ENCODE data around the gene ESYT2. TPM values are rescaled to one million over a fixed set of nuclear protein-coding genes. Genes with fewer than 3 reads are reported as not detected.

Gene ESYT2
- total RNA-seq, 4 donors from 2014 or later: 68.3 to 95.8 (median 82.6) TPM

DNA sequence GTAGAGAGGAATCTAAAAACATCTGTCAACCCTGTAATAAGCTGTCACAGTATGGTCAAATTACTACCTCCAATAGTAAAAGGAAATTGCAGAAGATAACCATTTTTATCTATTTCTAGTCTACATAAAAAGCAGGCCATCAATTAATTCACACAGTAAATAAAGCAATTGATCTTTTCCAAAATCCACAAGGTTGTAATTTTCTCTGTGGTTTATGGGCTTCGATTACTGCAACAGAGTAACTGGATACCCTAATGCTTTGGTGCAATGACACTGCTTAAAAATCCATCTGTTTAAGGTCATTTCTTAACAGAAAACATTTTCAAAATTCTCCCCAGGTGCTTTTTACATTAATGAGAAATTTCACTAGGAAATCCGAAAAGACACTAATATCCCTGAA is 23.9 kb downstream of the ESYT2 start:
- peaks cover 18% of the 10 kb centered on the region for H3K4me1 ChIP-seq
- DNase-seq (ENCODE audit: low spot score in 2 of 2): no peak
- no peak overlapping the region for H3K4me3 ChIP-seq
- peaks cover 7% of the 10 kb centered on the region for H3K36me3 ChIP-seq
- H3K9me3 ChIP-seq: no peaks in the 10 kb centered on the region
- H3K27ac ChIP-seq: no peak overlapping the region
- TF ChIP-seq POLR2A (IDR thresholded peaks at IDR 0.05) (no peak), CTCF (IDR thresholded peaks at IDR 0.05) (no peak), EP300 (IDR thresholded peaks at IDR 0.05) (no peak), POLR2AphosphoS5 (IDR thresholded peaks at IDR 0.05) (no peak)
- H3K27me3 ChIP-seq: no peaks in the 10 kb centered on the region
- WGBS: 88% methylated on average over 2 of the region's 2 CpGs

GRCh38 chr7:158804335-158804734 is 25.0 kb downstream of the ESYT2 start:
- 89% methylated on average over 22 of the region's 22 CpGs for WGBS
- Histone ChIP-seq H3K4me1 (peaks cover 17% of the 10 kb centered on the region), H3K4me3 (no peak overlapping the region), H3K27me3 (no peaks in the 10 kb centered on the region), H3K27ac (no peak overlapping the region), H3K9me3 (no peaks in the 10 kb centered on the region), H3K36me3 (peaks cover 7% of the 10 kb centered on the region)
- TF ChIP-seq POLR2A (IDR thresholded peaks at IDR 0.05): no peak
- TF ChIP-seq POLR2AphosphoS5 (IDR thresholded peaks at IDR 0.05): no peak
- TF ChIP-seq CTCF (IDR thresholded peaks at IDR 0.05): no peak
- no peak for TF ChIP-seq EP300 (IDR thresholded peaks at IDR 0.05)
- DNase-seq (ENCODE audit: low spot score in 2 of 2): no peak

DNA sequence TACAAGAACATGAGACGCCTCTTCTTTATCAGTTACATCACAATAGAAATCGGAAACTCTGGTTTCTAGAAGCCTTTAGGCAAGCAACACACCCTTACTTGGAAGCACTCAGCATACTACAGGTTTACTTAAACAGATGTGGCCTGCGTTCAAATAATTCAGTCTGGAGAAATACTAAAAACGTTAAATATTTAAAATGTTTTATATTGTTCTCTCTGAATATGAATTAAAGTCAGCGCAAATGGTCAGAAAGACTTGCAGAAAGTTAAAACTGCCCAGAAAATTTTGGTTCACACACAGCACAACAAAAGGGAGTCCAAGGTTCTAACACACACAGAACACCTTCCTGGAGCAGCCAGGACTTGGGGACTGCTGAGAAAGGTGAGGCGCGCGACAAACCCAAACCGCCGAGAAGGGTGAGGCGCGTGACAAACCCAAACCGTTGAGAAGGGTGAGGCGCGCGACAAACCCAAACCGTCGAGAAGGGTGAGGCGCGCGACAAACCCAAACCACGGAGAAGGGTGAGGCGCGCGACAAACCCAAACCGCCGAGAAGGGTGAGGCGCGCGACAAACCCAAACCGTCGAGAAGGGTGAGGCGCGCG is 25.8 kb downstream of the ESYT2 start:
- Histone ChIP-seq H3K9me3 (no peaks in the 10 kb centered on the region), H3K27ac (no peak overlapping the region), H3K4me3 (no peak overlapping the region), H3K4me1 (peaks cover 17% of the 10 kb centered on the region), H3K27me3 (no peaks in the 10 kb centered on the region), H3K36me3 (peaks cover 7% of the 10 kb centered on the region)
- DNase-seq (ENCODE audit: low spot score in 2 of 2): no peak
- WGBS: 76% methylated on average over 30 of the region's 35 CpGs
- no peak for TF ChIP-seq POLR2A (IDR thresholded peaks at IDR 0.05)
- TF ChIP-seq EP300 (IDR thresholded peaks at IDR 0.05): no peak
- TF ChIP-seq POLR2AphosphoS5 (IDR thresholded peaks at IDR 0.05): no peak
- no peak for TF ChIP-seq CTCF (IDR thresholded peaks at IDR 0.05)

DNA sequence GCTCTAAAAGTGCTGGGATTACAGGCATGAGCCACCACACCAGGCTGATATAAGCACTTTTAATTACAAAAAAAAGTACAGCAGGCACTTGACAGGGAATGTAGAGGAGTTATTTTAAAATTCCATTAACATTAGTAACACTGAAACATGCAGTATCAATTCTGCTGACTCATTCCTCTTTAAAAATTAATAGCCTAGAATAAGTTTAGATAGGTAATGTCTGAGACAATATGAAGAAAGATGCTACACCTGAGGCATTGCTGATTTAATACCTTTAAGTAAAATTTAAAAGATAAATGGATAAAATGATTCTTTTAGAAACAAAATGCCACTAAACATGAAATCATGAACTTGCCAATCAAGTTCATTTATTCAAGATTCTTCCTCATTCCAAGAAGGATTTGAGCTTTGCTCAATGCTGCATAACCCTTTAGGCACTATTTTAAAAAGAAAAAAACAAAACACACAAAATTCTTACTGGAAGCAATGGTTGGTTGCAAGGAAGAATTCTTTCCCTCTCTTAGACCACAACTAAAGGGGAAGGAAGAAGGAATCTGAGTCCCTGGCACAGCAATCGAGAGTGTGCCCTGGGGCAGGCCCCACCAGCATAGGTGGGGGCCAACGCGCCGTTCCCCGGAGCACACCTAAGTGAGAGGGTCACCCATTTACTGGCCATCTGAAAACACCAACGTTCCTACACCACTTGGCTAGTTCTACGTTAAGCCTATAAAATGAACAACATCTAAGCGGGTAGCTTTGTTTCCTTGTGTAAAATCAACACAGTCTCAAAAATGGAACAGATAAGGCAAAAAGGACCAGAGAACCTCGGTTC is 26.6 kb downstream of the ESYT2 start:
- no peak for TF ChIP-seq CTCF (IDR thresholded peaks at IDR 0.05)
- TF ChIP-seq EP300 (IDR thresholded peaks at IDR 0.05): no peak
- no peak for TF ChIP-seq POLR2AphosphoS5 (IDR thresholded peaks at IDR 0.05)
- no peak for TF ChIP-seq POLR2A (IDR thresholded peaks at IDR 0.05)
- no peak overlapping the region for H3K4me3 ChIP-seq
- H3K27me3 ChIP-seq: no peaks in the 10 kb centered on the region
- peaks cover 17% of the 10 kb centered on the region for H3K4me1 ChIP-seq
- H3K9me3 ChIP-seq: no peaks in the 10 kb centered on the region
- DNase-seq (ENCODE audit: low spot score in 2 of 2): no peak
- 64% methylated on average over 9 of the region's 9 CpGs for WGBS
- H3K27ac ChIP-seq: peak overlapping the region; percentile 31
- peaks cover 3% of the 10 kb centered on the region for H3K36me3 ChIP-seq

GRCh38 chr7:158798741-158799140 is 30.6 kb downstream of the ESYT2 start:
- H3K27me3 ChIP-seq: no peaks in the 10 kb centered on the region
- H3K4me1 ChIP-seq: peaks cover 17% of the 10 kb centered on the region
- H3K9me3 ChIP-seq: no peaks in the 10 kb centered on the region
- TF ChIP-seq POLR2AphosphoS5 (IDR thresholded peaks at IDR 0.05) (no peak), CTCF (IDR thresholded peaks at IDR 0.05) (no peak), POLR2A (IDR thresholded peaks at IDR 0.05) (no peak), EP300 (IDR thresholded peaks at IDR 0.05) (no peak)
- WGBS: 47% methylated on average over 1 of the region's 1 CpG
- DNase-seq (ENCODE audit: low spot score in 2 of 2): no peak
- H3K36me3 ChIP-seq: peaks cover 39% of the 10 kb centered on the region
- no peak overlapping the region for H3K4me3 ChIP-seq
- H3K27ac ChIP-seq: no peak overlapping the region
